Measurements from ENCODE around the gene ACP2.

The ACP2 gene

GRCh38 chr11:47244448-47245350 is 3.9 kb downstream of the ACP2 start:
- DNase-seq (ENCODE audit: low read depth in 4 of 4, low spot score in 1 of 4) = no peak

GRCh38 chr11:47243454-47243853 is 5.2 kb downstream of the ACP2 start:
- no peak for DNase-seq (ENCODE audit: low read depth in 4 of 4, low spot score in 1 of 4)

- no peak for DNase-seq (ENCODE audit: low read depth in 4 of 4, low spot score in 1 of 4)
Observed at GRCh38 chr11:47242596-47243192, 5.9 kb downstream of the ACP2 start.

GRCh38 chr11:47241841-47242301 is 6.7 kb downstream of the ACP2 start:
- DNase-seq (ENCODE audit: low read depth in 4 of 4, low spot score in 1 of 4) = no peak

GRCh38 chr11:47239852-47240251 is 8.8 kb downstream of the ACP2 start:
- no peak for DNase-seq (ENCODE audit: low read depth in 4 of 4, low spot score in 1 of 4)

GRCh38 chr11:47236482-47236881 is 12.1 kb downstream of the ACP2 start:
- DNase-seq (ENCODE audit: low read depth in 4 of 4, low spot score in 1 of 4) = no peak

- no peak for DNase-seq (ENCODE audit: low read depth in 4 of 4, low spot score in 1 of 4)
Observed at GRCh38 chr11:47235163-47235562, 13.5 kb downstream of the ACP2 start.

GRCh38 chr11:47234669-47235100 is 13.9 kb downstream of the ACP2 start:
- DNase-seq (ENCODE audit: low read depth in 4 of 4, low spot score in 1 of 4) = peak in 1 of 4 experiments; percentile 32

GRCh38 chr11:47233989-47234668 is 14.5 kb downstream of the ACP2 start:
- DNase-seq (ENCODE audit: low read depth in 4 of 4, low spot score in 1 of 4) = no peak

- no peak for DNase-seq (ENCODE audit: low read depth in 4 of 4, low spot score in 1 of 4)
Observed at GRCh38 chr11:47233051-47233450, 15.6 kb downstream of the ACP2 start.

GRCh38 chr11:47229161-47229560 is 19.5 kb downstream of the ACP2 start:
- DNase-seq (ENCODE audit: low read depth in 4 of 4, low spot score in 1 of 4) = no peak

- no peak for DNase-seq (ENCODE audit: low read depth in 4 of 4, low spot score in 1 of 4)
Observed at GRCh38 chr11:47225552-47226400, 22.8 kb downstream of the ACP2 start.

GRCh38 chr11:47222696-47223095 is 25.9 kb downstream of the ACP2 start:
- no peak for DNase-seq (ENCODE audit: low read depth in 4 of 4, low spot score in 1 of 4)

- no peak for DNase-seq (ENCODE audit: low read depth in 4 of 4, low spot score in 1 of 4)
Observed at GRCh38 chr11:47220401-47220821, 28.2 kb downstream of the ACP2 start.

GRCh38 chr11:47216121-47216798 is 32.4 kb downstream of the ACP2 start:
- peak; percentile 29 to 65 (median 48) for DNase-seq (ENCODE audit: low read depth in 4 of 4, low spot score in 1 of 4)

- DNase-seq (ENCODE audit: low read depth in 4 of 4, low spot score in 1 of 4) = no peak
Observed at GRCh38 chr11:47215366-47215910, 33.2 kb downstream of the ACP2 start.

- DNase-seq (ENCODE audit: low read depth in 4 of 4, low spot score in 1 of 4) = peak; percentile 49 to 82 (median 64)
Observed at GRCh38 chr11:47213950-47214565, 34.6 kb downstream of the ACP2 start.

GRCh38 chr11:47212938-47213337 is 35.7 kb downstream of the ACP2 start:
- DNase-seq (ENCODE audit: low read depth in 4 of 4, low spot score in 1 of 4) = no peak

- DNase-seq (ENCODE audit: low read depth in 4 of 4, low spot score in 1 of 4) = no peak
Observed at GRCh38 chr11:47208628-47209027, 40.0 kb downstream of the ACP2 start.

All from stimulated activated CD4-positive, alpha-beta T cell treated with anti-CD3 and anti-CD28 coated beads, Interleukin-1b, Interleukin-23, amount 100 ng/mL, for 24 hours (primary cell).